ENCODE results near the gene SKAP2.
"Not testable (repeated sequence)": the region's sequence is repeated elsewhere in the genome, so short reads cannot be mapped to it uniquely, and the experiment has no call there.

The SKAP2 gene

GRCh38 chr7:26856176-26856985 lies 8.0 kb downstream of the SKAP2 start:
- DNase-seq: no peak

- no peak for DNase-seq
These were observed 9.2 kb downstream of the SKAP2 start for GRCh38 chr7:26854876-26855855.

GRCh38 chr7:26853788-26854393 lies 10.5 kb downstream of the SKAP2 start:
- DNase-seq: no peak

GRCh38 chr7:26850193-26850651 lies 14.2 kb downstream of the SKAP2 start:
- DNase-seq: no peak

- no peak for DNase-seq
These were observed 20.7 kb downstream of the SKAP2 start for GRCh38 chr7:26843705-26844104.

GRCh38 chr7:26842897-26843296 lies 21.5 kb downstream of the SKAP2 start:
- no peak for DNase-seq

GRCh38 chr7:26841003-26841739 lies 23.2 kb downstream of the SKAP2 start:
- DNase-seq: no peak

GRCh38 chr7:26836793-26837192 lies 27.6 kb downstream of the SKAP2 start:
- not testable (repeated sequence) for DNase-seq

- DNase-seq: no peak
These were observed 49.0 kb downstream of the SKAP2 start for GRCh38 chr7:26815426-26815825.

- no peak for DNase-seq
These were observed 51.0 kb downstream of the SKAP2 start for GRCh38 chr7:26813432-26813831.

- DNase-seq: no peak
These were observed 69.8 kb downstream of the SKAP2 start for GRCh38 chr7:26794541-26794940.

- DNase-seq: no peak
These were observed 71.8 kb downstream of the SKAP2 start for GRCh38 chr7:26792576-26792975.

GRCh38 chr7:26792006-26792405 lies 72.4 kb downstream of the SKAP2 start:
- no peak for DNase-seq

- DNase-seq: no peak
These were observed 74.8 kb downstream of the SKAP2 start for GRCh38 chr7:26789481-26790184.

- DNase-seq: no peak
These were observed 76.7 kb downstream of the SKAP2 start for GRCh38 chr7:26787701-26788100.

GRCh38 chr7:26784118-26784517 lies 80.3 kb downstream of the SKAP2 start:
- no peak for DNase-seq

GRCh38 chr7:26782501-26782900 lies 81.9 kb downstream of the SKAP2 start:
- no peak for DNase-seq

- DNase-seq: no peak
These were observed 84.3 kb downstream of the SKAP2 start for GRCh38 chr7:26779978-26780595.

- DNase-seq: no peak
These were observed 87.0 kb downstream of the SKAP2 start for GRCh38 chr7:26777385-26777784.

- DNase-seq: no peak
These were observed 103.9 kb downstream of the SKAP2 start for GRCh38 chr7:26760501-26760900.

GRCh38 chr7:26759108-26759507 lies 105.3 kb downstream of the SKAP2 start:
- no peak for DNase-seq

Measured in activated naive CD4-positive, alpha-beta T cell treated with Interleukin-2 at 50 U/mL for 16 hours (primary cell).